ENCODE measurements around the gene GK.

Gene GK

GRCh38 chrX:30618160-30618765 lies 35.0 kb upstream of the GK start:
- TF ChIP-seq CTCF (IDR thresholded peaks at IDR 0.05; ENCODE audit: low read depth, low read length), result no peak
- Histone ChIP-seq H3K27me3 (no peaks in the 10 kb centered on the region), H3K9me3 (no peaks in the 10 kb centered on the region), H3K4me3 (ENCODE audit: low read depth, low read length) (no peak overlapping the region), H3K4me1 (no peaks in the 10 kb centered on the region), H3K36me3 (no peaks in the 10 kb centered on the region)
- no peak for DNase-seq

GRCh38 chrX:30620125-30620524 lies 33.1 kb upstream of the GK start:
- no peak for DNase-seq
- no peak overlapping the region for H3K4me3 ChIP-seq (ENCODE audit: low read depth, low read length)
- H3K27me3 ChIP-seq, result no peaks in the 10 kb centered on the region
- no peaks in the 10 kb centered on the region for H3K4me1 ChIP-seq
- TF ChIP-seq CTCF (IDR thresholded peaks at IDR 0.05; ENCODE audit: low read depth, low read length), result no peak
- H3K36me3 ChIP-seq, result no peaks in the 10 kb centered on the region
- no peaks in the 10 kb centered on the region for H3K9me3 ChIP-seq

- no peaks in the 10 kb centered on the region for H3K36me3 ChIP-seq
- no peak for TF ChIP-seq CTCF (IDR thresholded peaks at IDR 0.05; ENCODE audit: low read depth, low read length)
Measured at GRCh38 chrX:30620980-30621618, 32.1 kb upstream of the GK start.

GRCh38 chrX:30622361-30622760 lies 30.9 kb upstream of the GK start:
- Histone ChIP-seq H3K27me3 (no peaks in the 10 kb centered on the region), H3K36me3 (no peaks in the 10 kb centered on the region), H3K4me3 (ENCODE audit: low read depth, low read length) (no peak overlapping the region), H3K9me3 (no peaks in the 10 kb centered on the region), H3K4me1 (no peaks in the 10 kb centered on the region)
- no peak for DNase-seq
- TF ChIP-seq CTCF (IDR thresholded peaks at IDR 0.05; ENCODE audit: low read depth, low read length), result no peak

More at GRCh38 chrX:30620980-30621618, 32.1 kb upstream of the GK start:
- Histone ChIP-seq H3K27me3 (no peaks in the 10 kb centered on the region), H3K4me1 (no peaks in the 10 kb centered on the region), H3K4me3 (ENCODE audit: low read depth, low read length) (no peak overlapping the region), H3K9me3 (no peaks in the 10 kb centered on the region)
- no peak for DNase-seq

- Histone ChIP-seq H3K27me3 (no peaks in the 10 kb centered on the region), H3K9me3 (no peaks in the 10 kb centered on the region), H3K36me3 (no peaks in the 10 kb centered on the region), H3K4me1 (no peaks in the 10 kb centered on the region), H3K4me3 (ENCODE audit: low read depth, low read length) (no peak overlapping the region)
- TF ChIP-seq CTCF (IDR thresholded peaks at IDR 0.05; ENCODE audit: low read depth, low read length), result no peak
- DNase-seq, result no peak
Measured at GRCh38 chrX:30626402-30626801, 26.8 kb upstream of the GK start.
